Dermis microvascular lymphatic vessel endothelial cell (primary cell): ENCODE measurements around the gene SP110. TPM values are rescaled to one million over a fixed set of nuclear protein-coding genes. Genes with fewer than 3 reads are reported as not detected.
"Not testable (repeated sequence)": the region's sequence is repeated elsewhere in the genome, so short reads cannot be mapped to it uniquely, and the experiment has no call there.

ENCODE experiments used
- DNase-seq, 2 donors: peaks; one replicate each; pipeline versions ENCODE4 v3.0.0 to v3.0.0-alpha.2; 2010; ENCODE audit warnings: low read depth in 2 of 2
- total RNA-seq: library from RNA; depleted of rRNA; stranded (reverse); fragments of >200 nt; gene quantifications from 2 replicates; pipeline ENCODE4 v1.2.1, GENCODE V29; 2014

SP110 gene
- 1.8 and 2.1 TPM in 2 replicates for total RNA-seq

GRCh38 chr2:230219419-230220331 is at the start of gene SP110:
Gene SP110, minus strand, starts transcription at chr2:230219984. Its CDS starts 3,057 bp downstream, at chr2:230216927.
- peak in 1 of 2 donors; percentile 63 for DNase-seq

- DNase-seq: no peak
Observed at GRCh38 chr2:230268606-230269243, 48.9 kb upstream of the SP110 start.

DNA sequence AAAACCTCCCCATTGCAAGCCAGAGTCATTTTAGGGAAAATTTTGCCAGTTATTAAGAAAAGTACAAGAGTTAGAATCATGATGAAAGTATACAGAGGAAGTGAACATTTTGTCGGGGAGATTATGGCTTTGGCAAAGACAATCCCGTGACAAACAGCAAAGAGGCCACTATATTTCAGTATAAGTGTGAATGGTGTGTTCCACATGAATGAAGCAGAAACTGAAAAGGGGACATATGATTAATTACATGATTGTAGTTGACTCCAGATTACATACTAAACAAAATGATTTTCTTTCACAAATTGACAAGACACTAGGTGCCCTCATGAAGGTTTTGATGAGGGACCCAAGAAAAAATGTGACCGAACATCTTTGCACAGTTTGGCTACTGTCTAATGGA is 47.8 kb upstream of the SP110 start:
- no peak for DNase-seq

DNA sequence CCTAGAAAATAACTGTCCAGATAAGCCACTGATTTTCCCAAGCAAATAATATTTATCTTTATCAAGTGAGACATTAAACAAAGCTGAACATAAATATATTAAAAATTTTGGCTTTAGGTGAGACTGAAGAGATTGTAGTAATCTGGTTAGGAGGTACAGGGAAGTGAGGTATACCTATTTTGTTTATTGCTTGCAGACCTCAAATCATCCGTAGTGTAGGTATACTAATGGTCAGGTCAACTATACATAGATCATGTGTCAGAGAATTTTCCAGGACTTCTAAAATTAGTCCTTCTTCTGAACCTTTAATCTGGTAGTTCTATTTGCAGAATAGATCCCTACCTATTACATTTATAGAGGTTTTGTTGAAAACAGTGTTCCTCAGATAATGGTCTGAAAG is 47.3 kb upstream of the SP110 start:
- no peak for DNase-seq

- DNase-seq: no peak
Observed at GRCh38 chr2:230266638-230267037, 46.9 kb upstream of the SP110 start.

- not testable (repeated sequence) for DNase-seq
Observed at GRCh38 chr2:230264945-230265344, 45.2 kb upstream of the SP110 start.

DNA sequence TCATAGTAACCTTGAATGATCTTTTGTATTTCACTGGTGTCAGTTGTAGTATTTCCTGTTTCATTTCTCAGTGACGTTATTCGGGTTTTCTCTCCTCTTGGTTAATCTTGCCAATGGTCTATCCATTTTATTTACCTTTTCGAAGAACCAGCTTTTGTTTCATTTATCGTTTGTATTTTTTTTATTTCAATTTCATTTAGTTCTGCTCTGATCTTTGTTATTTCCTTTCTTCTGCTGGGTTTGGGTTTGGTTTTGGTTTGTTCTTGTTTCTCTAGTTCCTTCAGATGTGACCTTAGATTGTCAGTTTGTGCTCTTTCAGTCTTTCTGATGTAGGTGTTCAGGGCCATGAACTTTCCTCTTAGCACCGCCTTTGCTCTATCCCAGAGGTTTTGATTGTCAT is 42.5 kb upstream of the SP110 start:
- DNase-seq: no peak

- DNase-seq: peak in 1 of 2 donors; percentile 37
Observed at GRCh38 chr2:230258483-230258882, 38.7 kb upstream of the SP110 start.

GRCh38 chr2:230256733-230257332 is 37.0 kb upstream of the SP110 start:
- no peak for DNase-seq

GRCh38 chr2:230254152-230254881 is 34.5 kb upstream of the SP110 start:
- no peak for DNase-seq

DNA sequence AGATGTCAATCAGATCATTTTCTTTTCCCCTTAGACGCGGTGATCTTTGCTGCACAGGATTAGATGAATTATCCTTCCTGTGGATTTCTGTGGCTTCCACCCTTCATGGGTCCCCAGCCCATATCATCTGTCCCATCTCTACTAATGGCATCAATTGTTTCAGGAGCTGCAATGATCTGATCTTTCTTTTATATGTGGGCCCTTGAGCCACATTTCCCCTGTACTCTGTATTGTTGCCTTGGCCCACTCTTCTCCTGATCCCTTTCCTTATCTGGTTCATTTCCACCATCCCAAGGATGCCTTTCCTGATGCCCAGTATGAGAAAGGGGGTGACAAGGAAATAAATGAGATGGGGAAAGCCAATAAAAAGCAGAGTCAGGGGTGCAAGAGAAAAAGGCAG is 30.4 kb upstream of the SP110 start:
- DNase-seq: no peak

DNA sequence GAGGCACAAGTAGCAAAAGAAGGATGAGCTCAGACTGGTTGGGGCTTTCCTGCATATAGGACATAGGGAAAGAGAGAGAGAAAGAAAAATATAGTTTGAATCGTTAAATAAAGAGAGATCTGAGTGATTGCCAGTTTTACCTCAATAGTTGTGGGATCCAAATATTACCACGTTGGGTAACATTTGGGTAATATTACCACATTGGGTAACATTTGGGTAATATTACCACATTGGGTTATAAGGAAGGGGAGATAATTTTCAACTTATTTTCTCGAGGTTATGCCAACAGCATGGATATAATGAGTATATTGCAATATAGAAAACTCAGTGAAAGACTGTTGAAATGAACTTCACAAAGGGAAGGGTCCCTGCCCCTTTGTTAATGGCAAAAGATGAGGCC is 26.4 kb upstream of the SP110 start:
- no peak for DNase-seq

DNA sequence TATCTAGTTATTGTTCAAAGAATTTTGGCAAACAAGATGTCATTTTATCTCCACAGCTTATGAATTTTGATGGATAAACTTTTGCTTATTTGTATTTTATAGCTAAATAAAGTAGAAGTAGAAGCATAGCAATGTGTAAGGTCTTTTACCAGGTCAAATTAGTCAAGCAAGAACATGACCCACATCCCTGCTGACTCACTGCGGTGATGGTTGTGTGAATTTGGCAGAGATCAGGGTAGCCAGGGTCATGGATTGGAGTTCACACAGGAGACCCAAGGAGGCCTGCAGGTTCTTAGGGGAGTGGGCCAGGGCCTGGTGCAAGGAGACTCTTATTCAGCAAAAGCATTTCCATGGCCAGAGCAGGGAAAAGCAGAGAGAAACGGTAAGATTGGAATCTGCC is 24.4 kb upstream of the SP110 start:
- DNase-seq: no peak

DNA sequence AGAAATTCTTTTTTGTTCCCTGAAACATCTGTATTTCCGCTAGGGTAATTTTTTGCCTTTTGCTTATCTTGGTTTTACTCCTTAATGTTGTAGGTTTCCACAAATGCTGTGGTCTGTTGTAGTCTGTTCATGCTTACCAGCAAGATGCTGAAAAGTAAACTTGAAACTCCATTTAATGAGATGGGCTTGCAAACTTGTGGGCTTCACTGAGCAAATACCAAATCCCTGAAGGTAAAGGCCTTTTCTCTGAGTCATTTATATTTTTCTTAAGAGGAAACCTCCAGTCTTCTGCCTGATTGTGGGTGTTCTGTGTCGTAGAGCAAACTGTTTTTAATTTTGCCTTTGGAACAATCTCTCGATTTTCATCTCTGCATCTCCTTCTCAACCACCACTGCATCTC is 15.1 kb upstream of the SP110 start:
- no peak for DNase-seq

- DNase-seq: no peak
Observed at GRCh38 chr2:230234122-230234722, 14.4 kb upstream of the SP110 start.

DNA sequence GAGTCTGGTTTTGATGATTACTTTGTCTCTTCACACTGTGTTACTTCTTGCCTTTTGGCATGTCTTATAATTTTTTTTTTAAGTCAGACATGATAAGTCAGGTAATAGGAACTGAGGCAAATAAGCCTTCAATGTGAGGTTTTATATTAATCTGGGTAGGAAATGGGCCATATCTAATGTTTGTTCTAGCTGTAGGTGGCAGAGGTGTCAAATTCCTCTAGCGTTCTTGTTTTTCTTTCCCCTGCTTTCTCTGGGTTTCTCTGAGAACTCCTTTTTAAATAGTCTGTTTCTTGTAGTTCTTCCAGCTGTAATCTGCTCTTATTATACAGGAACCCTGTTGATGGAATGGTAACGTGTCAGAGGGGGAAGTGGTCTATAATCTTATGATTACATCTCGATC is 11.5 kb upstream of the SP110 start:
- DNase-seq: no peak

- DNase-seq: no peak
Observed at GRCh38 chr2:230230496-230231200, 10.9 kb upstream of the SP110 start.

- DNase-seq: peak in 1 of 2 donors; percentile 22
Observed at GRCh38 chr2:230230087-230230486, 10.3 kb upstream of the SP110 start.

GRCh38 chr2:230227216-230227615 is 7.4 kb upstream of the SP110 start:
- DNase-seq: no peak

- no peak for DNase-seq
Observed at GRCh38 chr2:230226051-230226551, 6.3 kb upstream of the SP110 start.

GRCh38 chr2:230225486-230225885 is 5.7 kb upstream of the SP110 start, which contains the start of gene SP140:
Gene SP140, plus strand, starts transcription at chr2:230225736. Its CDS starts 109 bp downstream, at chr2:230225845.
- DNase-seq: no peak
